ENCODE results near the gene KCNK4. TPM values are rescaled to one million over a fixed set of nuclear protein-coding genes. Genes with fewer than 3 reads are reported as not detected.
"Not testable (repeated sequence)": the region's sequence is repeated elsewhere in the genome, so short reads cannot be mapped to it uniquely, and the experiment has no call there.

Gene KCNK4
- total and polyA plus RNA-seq, 2 experiments from 2014 or later: 0.13 TPM; not detected in 1

- Histone ChIP-seq H3K36me3 (ENCODE audit: low read depth) (no peaks in the 10 kb centered on the region), H2AFZ (no peak overlapping the region), H3K27ac (no peak overlapping the region), H3K9ac (peak overlapping the region; percentile 79; the same call in 1 of the 2 replicates), H3K79me2 (ENCODE audit: insufficient read depth) (peaks cover 36% of the 10 kb centered on the region; the same call in 1 of the 2 replicates), H3K9me3 (ENCODE audit: low read depth) (no peaks in the 10 kb centered on the region), H4K20me1 (ENCODE audit: insufficient read depth) (no peaks in the 10 kb centered on the region), H3K4me2 (ENCODE audit: unreplicated experiment) (peak overlapping the region; percentile 75), H3K27me3 (replicated peaks; ENCODE audit: insufficient read depth) (no peaks in the 10 kb centered on the region), H3F3A (ENCODE audit: insufficient read depth) (0 out of 2 replicates have a peak, but pooled peaks cover 11% of the 10 kb centered on the region), H3K4me3 (peak overlapping the region; percentile 87), H3K4me1 (ENCODE audit: insufficient read depth) (peaks cover 6% of the 10 kb centered on the region; the same call in 1 of the 2 replicates), H3K9me2 (ENCODE audit: insufficient read depth) (no peaks in the 10 kb centered on the region)
- TF ChIP-seq EZH2phosphoT487 (IDR thresholded peaks at IDR 0.05; ENCODE audit: insufficient read depth, low read depth) (no peak), EZH2 (IDR thresholded peaks at IDR 0.05; ENCODE audit: insufficient read depth, poor library complexity, severe bottlenecking) (no peak)
- WGBS, 2 experiments (ENCODE audit: low coverage in 1 of 2, low lambda C conversion rate in 2 of 2, missing lambda C conversion rate in 2 of 2): 82% methylated on average over 15 of the region's 15 CpGs
- peak; percentile 38 for DNase-seq
- in situ Hi-C loops (cut with MboI): no loop called here
Measured at GRCh38 chr11:64306876-64307622, 15.9 kb downstream of the KCNK4 start.

- 90 to 98% methylated on average over 5 of the region's 5 CpGs for WGBS, 2 experiments (ENCODE audit: low coverage in 1 of 2, low lambda C conversion rate in 2 of 2, missing lambda C conversion rate in 2 of 2)
Measured at GRCh38 chr11:64307795-64308194, 16.7 kb downstream of the KCNK4 start.

GRCh38 chr11:64312947-64313346 lies 21.8 kb downstream of the KCNK4 start:
- 89 to 90% methylated on average over 10 of the region's 10 CpGs for WGBS, 2 experiments (ENCODE audit: low coverage in 1 of 2, low lambda C conversion rate in 2 of 2, missing lambda C conversion rate in 2 of 2)
- Histone ChIP-seq H3K79me2 (ENCODE audit: insufficient read depth) (peaks cover 66% of the 10 kb centered on the region), H3K9me2 (ENCODE audit: insufficient read depth) (no peaks in the 10 kb centered on the region), H4K20me1 (ENCODE audit: insufficient read depth) (no peaks in the 10 kb centered on the region), H3K27ac (peak overlapping the region; percentile 57), H3K4me1 (ENCODE audit: insufficient read depth) (peaks cover 14% of the 10 kb centered on the region; the same call in 1 of the 2 replicates), H3K4me2 (ENCODE audit: unreplicated experiment) (peak overlapping the region; percentile 52), H3K4me3 (peak overlapping the region; percentile 58; the same call in 1 of the 2 replicates), H3K9ac (peak overlapping the region; percentile 76), H2AFZ (peak overlapping the region; percentile 71), H3K36me3 (ENCODE audit: low read depth) (no peaks in the 10 kb centered on the region), H3K27me3 (replicated peaks; ENCODE audit: insufficient read depth) (no peaks in the 10 kb centered on the region), H3F3A (ENCODE audit: insufficient read depth) (peaks cover 10% of the 10 kb centered on the region), H3K9me3 (ENCODE audit: low read depth) (no peaks in the 10 kb centered on the region)
- TF ChIP-seq EZH2 (IDR thresholded peaks at IDR 0.05; ENCODE audit: insufficient read depth, poor library complexity, severe bottlenecking) (no peak), EZH2phosphoT487 (IDR thresholded peaks at IDR 0.05; ENCODE audit: insufficient read depth, low read depth) (no peak)
- in situ Hi-C loops (cut with MboI): no loop called here
- DNase-seq: no peak

More at GRCh38 chr11:64307795-64308194, 16.7 kb downstream of the KCNK4 start:
- DNase-seq; H3K9me3 ChIP-seq (ENCODE audit: low read depth); H3K4me1 ChIP-seq (ENCODE audit: insufficient read depth); H3K4me2 ChIP-seq (ENCODE audit: unreplicated experiment); H3K36me3 ChIP-seq (ENCODE audit: low read depth); H3K27me3 ChIP-seq (replicated peaks; ENCODE audit: insufficient read depth); H3K27ac ChIP-seq; H2AFZ ChIP-seq; H3K9me2 ChIP-seq (ENCODE audit: insufficient read depth); H3K9ac ChIP-seq; H4K20me1 ChIP-seq (ENCODE audit: insufficient read depth); H3K4me3 ChIP-seq; in situ Hi-C loops (cut with MboI): not testable (repeated sequence)
- peaks cover 14% of the 10 kb centered on the region for H3F3A ChIP-seq (ENCODE audit: insufficient read depth)
- peaks cover 43% of the 10 kb centered on the region for H3K79me2 ChIP-seq (ENCODE audit: insufficient read depth)

GRCh38 chr11:64313491-64314145 lies 22.5 kb downstream of the KCNK4 start:
- H3K27me3 ChIP-seq (replicated peaks; ENCODE audit: insufficient read depth): no peaks in the 10 kb centered on the region
- H3F3A ChIP-seq (ENCODE audit: insufficient read depth): peaks cover 10% of the 10 kb centered on the region
- H4K20me1 ChIP-seq (ENCODE audit: insufficient read depth): no peaks in the 10 kb centered on the region
- peak overlapping the region; percentile 71 for H2AFZ ChIP-seq
- H3K79me2 ChIP-seq (ENCODE audit: insufficient read depth): peaks cover 71% of the 10 kb centered on the region
- H3K4me3 ChIP-seq: peak overlapping the region; percentile 58
- TF ChIP-seq EZH2phosphoT487 (IDR thresholded peaks at IDR 0.05; ENCODE audit: insufficient read depth, low read depth): no peak
- no peak for TF ChIP-seq EZH2 (IDR thresholded peaks at IDR 0.05; ENCODE audit: insufficient read depth, poor library complexity, severe bottlenecking)
- WGBS, 2 experiments (ENCODE audit: low coverage in 1 of 2, low lambda C conversion rate in 2 of 2, missing lambda C conversion rate in 2 of 2): 12 to 20% methylated on average over 14 to 15 of the region's 18 CpGs
- peak overlapping the region; percentile 76 for H3K9ac ChIP-seq
- no peaks in the 10 kb centered on the region for H3K36me3 ChIP-seq (ENCODE audit: low read depth)
- peak overlapping the region; percentile 52 for H3K4me2 ChIP-seq (ENCODE audit: unreplicated experiment)
- H3K9me2 ChIP-seq (ENCODE audit: insufficient read depth): no peaks in the 10 kb centered on the region
- in situ Hi-C loops (cut with MboI): no loop called here
- peak; percentile 90 for DNase-seq
- no peaks in the 10 kb centered on the region for H3K9me3 ChIP-seq (ENCODE audit: low read depth)
- H3K27ac ChIP-seq: peak overlapping the region; percentile 57
- H3K4me1 ChIP-seq (ENCODE audit: insufficient read depth): peaks cover 14% of the 10 kb centered on the region; the same call in 1 of the 2 replicates
